ENCODE data around the gene PPM1H.

The PPM1H gene

DNA sequence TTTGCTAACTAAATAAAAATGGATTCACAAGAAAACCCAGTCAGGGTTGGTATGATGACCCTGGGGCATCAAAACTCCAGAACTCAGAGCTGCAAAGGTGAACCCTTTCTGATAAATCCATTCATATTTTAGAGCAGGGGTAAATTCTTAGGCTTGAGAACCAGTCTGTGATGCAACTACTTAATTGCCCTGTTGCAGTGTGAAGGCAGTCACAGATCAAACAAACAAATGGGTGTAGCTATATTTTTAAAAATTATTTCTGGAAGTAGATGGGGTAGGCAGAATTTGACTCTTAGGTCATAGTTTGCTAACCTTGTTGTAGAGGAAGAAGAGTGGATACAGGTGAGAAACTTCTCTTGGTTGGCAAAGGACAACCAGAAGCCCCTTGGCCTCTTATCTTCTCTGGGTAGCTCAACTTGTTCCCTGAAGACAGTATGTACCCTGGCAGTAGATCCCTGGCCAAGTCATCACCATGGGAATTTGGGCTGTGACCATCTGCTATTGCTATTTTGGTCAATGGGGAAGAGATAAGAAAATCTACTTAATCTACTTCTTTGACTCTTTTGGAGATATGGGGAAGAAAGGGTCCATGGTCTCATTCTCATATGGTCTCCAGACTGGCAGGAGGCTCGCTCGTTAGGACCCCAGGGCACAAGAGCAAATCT is 216.1 kb downstream of the PPM1H start:
- Histone ChIP-seq H3K18ac (ENCODE audit: low read length) (no peak overlapping the region), H3K79me2 (ENCODE audit: control insufficient read depth, insufficient read depth, low read length) (no peaks in the 10 kb centered on the region), H3K23ac (ENCODE audit: low read length) (no peak overlapping the region), H2BK120ac (ENCODE audit: low read depth, low read length) (no peak overlapping the region), H3K36me3 (ENCODE audit: control insufficient read depth, insufficient read depth, low read length) (no peaks in the 10 kb centered on the region), H3K9ac (ENCODE audit: low read length) (no peak overlapping the region), H3K4me1 (ENCODE audit: control insufficient read depth, low read depth, low read length) (peaks cover 15% of the 10 kb centered on the region), H3K27ac (ENCODE audit: low read depth, low read length) (no peak overlapping the region), H3K4ac (ENCODE audit: low read depth, low read length) (no peak overlapping the region), H3K56ac (ENCODE audit: low read length) (no peak overlapping the region), H4K5ac (ENCODE audit: low read length) (no peak overlapping the region), H2AK5ac (ENCODE audit: low read length) (no peak overlapping the region), H2BK5ac (ENCODE audit: low read length) (no peak overlapping the region), H3K79me1 (ENCODE audit: low read length) (no peaks in the 10 kb centered on the region), H4K8ac (ENCODE audit: low read depth, low read length) (no peak overlapping the region), H3K27me3 (ENCODE audit: insufficient read depth, low read length, poor library complexity) (no peaks in the 10 kb centered on the region), H3K4me2 (ENCODE audit: low read length) (no peak overlapping the region), H2BK15ac (replicated peaks; ENCODE audit: low read depth) (peak overlapping the region; percentile 27), H3K4me3 (ENCODE audit: low read length) (no peak overlapping the region)
- WGBS (ENCODE audit: extremely low coverage, insufficient coverage, low lambda C conversion rate) = no CpG with 5 or more reads among the region's 2 CpGs
- peak; percentile 68 for DNase-seq

DNA sequence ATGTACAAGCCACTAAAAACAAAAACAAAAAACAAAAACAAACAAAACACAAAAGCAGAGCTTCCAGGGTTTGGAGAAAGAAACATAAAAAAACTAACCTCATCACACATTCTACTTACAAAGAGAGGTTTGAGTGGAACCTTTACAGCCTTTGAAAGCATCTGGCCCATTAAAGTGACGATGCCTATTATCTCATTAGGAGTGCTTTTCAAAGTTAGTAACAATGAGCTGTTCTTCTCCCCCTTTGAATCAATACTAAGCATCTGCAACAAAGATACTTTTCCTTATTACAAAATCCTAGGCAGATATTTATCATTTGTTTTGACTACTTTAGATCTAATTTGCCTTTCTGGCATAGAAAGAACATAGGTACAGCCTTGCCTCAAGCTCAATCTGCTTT is 217.3 kb downstream of the PPM1H start:
- no peak for DNase-seq
- H2BK120ac ChIP-seq (ENCODE audit: low read depth, low read length) = no peak overlapping the region
- no peak overlapping the region for H3K4ac ChIP-seq (ENCODE audit: low read depth, low read length)
- H2BK15ac ChIP-seq (replicated peaks; ENCODE audit: low read depth) = no peak overlapping the region
- H3K18ac ChIP-seq (ENCODE audit: low read length) = no peak overlapping the region
- H3K79me2 ChIP-seq (ENCODE audit: control insufficient read depth, insufficient read depth, low read length) = no peaks in the 10 kb centered on the region
- H2BK5ac ChIP-seq (ENCODE audit: low read length) = no peak overlapping the region
- H3K27me3 ChIP-seq (ENCODE audit: insufficient read depth, low read length, poor library complexity) = no peaks in the 10 kb centered on the region
- no peak overlapping the region for H3K4me2 ChIP-seq (ENCODE audit: low read length)
- no peaks in the 10 kb centered on the region for H3K36me3 ChIP-seq (ENCODE audit: control insufficient read depth, insufficient read depth, low read length)
- no peak overlapping the region for H4K8ac ChIP-seq (ENCODE audit: low read depth, low read length)
- H3K23ac ChIP-seq (ENCODE audit: low read length) = no peak overlapping the region
- no peak overlapping the region for H2AK5ac ChIP-seq (ENCODE audit: low read length)
- no peaks in the 10 kb centered on the region for H3K79me1 ChIP-seq (ENCODE audit: low read length)
- no peak overlapping the region for H4K5ac ChIP-seq (ENCODE audit: low read length)
- H3K4me1 ChIP-seq (ENCODE audit: control insufficient read depth, low read depth, low read length) = peaks cover 15% of the 10 kb centered on the region
- H3K4me3 ChIP-seq (ENCODE audit: low read length) = no peak overlapping the region
- H3K56ac ChIP-seq (ENCODE audit: low read length) = no peak overlapping the region
- WGBS (ENCODE audit: extremely low coverage, insufficient coverage, low lambda C conversion rate) = no CpG with 5 or more reads among the region's 1 CpG
- no peak overlapping the region for H3K27ac ChIP-seq (ENCODE audit: low read depth, low read length)
- no peak overlapping the region for H3K9ac ChIP-seq (ENCODE audit: low read length)

GRCh38 chr12:62716866-62717525 is 218.0 kb downstream of the PPM1H start:
- Histone ChIP-seq H4K8ac (ENCODE audit: low read depth, low read length) (no peak overlapping the region), H2BK5ac (ENCODE audit: low read length) (no peak overlapping the region), H2BK120ac (ENCODE audit: low read depth, low read length) (no peak overlapping the region), H3K9ac (ENCODE audit: low read length) (no peak overlapping the region), H4K5ac (ENCODE audit: low read length) (no peak overlapping the region), H3K27me3 (ENCODE audit: insufficient read depth, low read length, poor library complexity) (no peaks in the 10 kb centered on the region), H3K4me1 (ENCODE audit: control insufficient read depth, low read depth, low read length) (peaks cover 15% of the 10 kb centered on the region), H3K79me2 (ENCODE audit: control insufficient read depth, insufficient read depth, low read length) (no peaks in the 10 kb centered on the region), H3K23ac (ENCODE audit: low read length) (no peak overlapping the region), H2AK5ac (ENCODE audit: low read length) (no peak overlapping the region), H2BK15ac (replicated peaks; ENCODE audit: low read depth) (no peak overlapping the region), H3K56ac (ENCODE audit: low read length) (no peak overlapping the region), H3K18ac (ENCODE audit: low read length) (no peak overlapping the region), H3K36me3 (ENCODE audit: control insufficient read depth, insufficient read depth, low read length) (no peaks in the 10 kb centered on the region), H3K4me3 (ENCODE audit: low read length) (no peak overlapping the region), H3K4me2 (ENCODE audit: low read length) (no peak overlapping the region), H3K27ac (ENCODE audit: low read depth, low read length) (no peak overlapping the region), H3K4ac (ENCODE audit: low read depth, low read length) (no peak overlapping the region), H3K79me1 (ENCODE audit: low read length) (no peaks in the 10 kb centered on the region)
- WGBS (ENCODE audit: extremely low coverage, insufficient coverage, low lambda C conversion rate) = no CpG with 5 or more reads among the region's 5 CpGs
- DNase-seq = no peak

DNA sequence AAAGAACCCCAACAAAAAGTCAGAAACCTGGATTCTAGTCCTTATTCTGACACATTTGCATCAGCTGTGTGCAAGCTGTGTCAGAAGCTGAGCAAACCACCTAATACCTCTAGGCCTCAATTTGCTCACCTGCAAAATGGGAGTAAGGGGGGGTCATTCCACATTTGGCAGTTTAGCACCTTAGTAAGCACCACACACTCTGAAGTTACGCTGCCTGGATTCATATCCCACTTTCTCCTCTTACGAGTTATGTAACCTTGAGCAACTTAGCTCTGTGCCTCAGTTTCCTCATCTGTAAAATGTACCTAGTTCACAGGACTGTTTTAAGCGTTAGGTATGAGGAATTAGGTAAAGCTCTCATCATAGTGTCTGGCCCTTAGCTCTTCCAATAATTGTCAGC is 218.9 kb downstream of the PPM1H start:
- Histone ChIP-seq H3K4ac (ENCODE audit: low read depth, low read length) (no peak overlapping the region), H3K27ac (ENCODE audit: low read depth, low read length) (no peak overlapping the region)

GRCh38 chr12:62714774-62715721 is 219.9 kb downstream of the PPM1H start:
- Histone ChIP-seq H3K36me3 (ENCODE audit: control insufficient read depth, insufficient read depth, low read length) (no peaks in the 10 kb centered on the region), H3K27ac (ENCODE audit: low read depth, low read length) (peak overlapping the region; percentile 20), H3K4me2 (ENCODE audit: low read length) (no peak overlapping the region), H4K8ac (ENCODE audit: low read depth, low read length) (no peak overlapping the region), H3K27me3 (ENCODE audit: insufficient read depth, low read length, poor library complexity) (no peaks in the 10 kb centered on the region), H2AK5ac (ENCODE audit: low read length) (peak overlapping the region; percentile 3), H3K79me2 (ENCODE audit: control insufficient read depth, insufficient read depth, low read length) (no peaks in the 10 kb centered on the region), H4K5ac (ENCODE audit: low read length) (peak overlapping the region; percentile 8), H3K79me1 (ENCODE audit: low read length) (no peaks in the 10 kb centered on the region), H3K4ac (ENCODE audit: low read depth, low read length) (no peak overlapping the region), H3K18ac (ENCODE audit: low read length) (peak overlapping the region; percentile 10), H2BK120ac (ENCODE audit: low read depth, low read length) (no peak overlapping the region), H3K4me3 (ENCODE audit: low read length) (no peak overlapping the region), H3K23ac (ENCODE audit: low read length) (no peak overlapping the region), H3K56ac (ENCODE audit: low read length) (peak overlapping the region; percentile 71), H2BK5ac (ENCODE audit: low read length) (peak overlapping the region; percentile 64), H3K4me1 (ENCODE audit: control insufficient read depth, low read depth, low read length) (peaks cover 9% of the 10 kb centered on the region), H2BK15ac (replicated peaks; ENCODE audit: low read depth) (no peak overlapping the region), H3K9ac (ENCODE audit: low read length) (no peak overlapping the region)
- no peak for DNase-seq
- no CpG with 5 or more reads among the region's 14 CpGs for WGBS (ENCODE audit: extremely low coverage, insufficient coverage, low lambda C conversion rate)

More for the DNA sequence above, 218.9 kb downstream of the PPM1H start:
- Histone ChIP-seq H3K4me2 (ENCODE audit: low read length) (no peak overlapping the region), H3K4me3 (ENCODE audit: low read length) (no peak overlapping the region), H2BK120ac (ENCODE audit: low read depth, low read length) (no peak overlapping the region), H3K27me3 (ENCODE audit: insufficient read depth, low read length, poor library complexity) (no peaks in the 10 kb centered on the region), H3K4me1 (ENCODE audit: control insufficient read depth, low read depth, low read length) (peaks cover 15% of the 10 kb centered on the region), H2BK5ac (ENCODE audit: low read length) (no peak overlapping the region), H4K8ac (ENCODE audit: low read depth, low read length) (no peak overlapping the region), H3K36me3 (ENCODE audit: control insufficient read depth, insufficient read depth, low read length) (no peaks in the 10 kb centered on the region), H3K79me2 (ENCODE audit: control insufficient read depth, insufficient read depth, low read length) (no peaks in the 10 kb centered on the region), H3K9ac (ENCODE audit: low read length) (no peak overlapping the region), H4K5ac (ENCODE audit: low read length) (no peak overlapping the region), H2BK15ac (replicated peaks; ENCODE audit: low read depth) (no peak overlapping the region), H3K79me1 (ENCODE audit: low read length) (no peaks in the 10 kb centered on the region), H3K56ac (ENCODE audit: low read length) (no peak overlapping the region), H2AK5ac (ENCODE audit: low read length) (no peak overlapping the region), H3K18ac (ENCODE audit: low read length) (no peak overlapping the region), H3K23ac (ENCODE audit: low read length) (no peak overlapping the region)
- DNase-seq = no peak
- WGBS (ENCODE audit: extremely low coverage, insufficient coverage, low lambda C conversion rate) = no CpG with 5 or more reads among the region's 3 CpGs
